Activated CD4-positive, alpha-beta T cell treated with anti-CD3 and anti-CD28 coated beads, Interleukin-2, Interleukin-6, amounts not matched to agents 100 ng/mL and 50 ng/mL, durations not matched to agents 16 hours and 8 hours (primary cell): Measurements from ENCODE around the gene MMP23B.
"Not testable (repeated sequence)": the region's sequence is repeated elsewhere in the genome, so short reads cannot be mapped to it uniquely, and the experiment has no call there.

Source experiments
- DNase-seq: peaks from one replicate; pipeline ENCODE4 v3.0.0-alpha.2; 2020

Gene MMP23B

GRCh38 chr1:1621173-1622009 lies 10.6 kb upstream of the MMP23B start:
- DNase-seq: no peak

GRCh38 chr1:1622010-1622787 lies 9.8 kb upstream of the MMP23B start:
- no peak for DNase-seq

GRCh38 chr1:1622788-1623094 lies 9.2 kb upstream of the MMP23B start:
- no peak for DNase-seq

- DNase-seq: no peak
These were observed 8.8 kb upstream of the MMP23B start for GRCh38 chr1:1623181-1623630.

- DNase-seq: no peak
These were observed 8.1 kb upstream of the MMP23B start for GRCh38 chr1:1623631-1624442.

GRCh38 chr1:1624443-1625403 lies 7.2 kb upstream of the MMP23B start:
- no peak for DNase-seq

GRCh38 chr1:1625404-1625775 lies 6.6 kb upstream of the MMP23B start:
- DNase-seq: no peak

GRCh38 chr1:1625824-1626206 lies 6.2 kb upstream of the MMP23B start:
- DNase-seq: no peak

GRCh38 chr1:1626207-1627141 lies 5.5 kb upstream of the MMP23B start:
- no peak for DNase-seq

- DNase-seq: no peak
These were observed 4.6 kb upstream of the MMP23B start for GRCh38 chr1:1627261-1627828.

GRCh38 chr1:1627829-1628753 lies 3.9 kb upstream of the MMP23B start:
- DNase-seq: no peak

GRCh38 chr1:1628754-1629429 lies 3.1 kb upstream of the MMP23B start:
- peak; percentile 50 for DNase-seq

- DNase-seq: peak; percentile 64
These were observed 2.4 kb upstream of the MMP23B start for GRCh38 chr1:1629430-1630190.

GRCh38 chr1:1630191-1630964 lies 1.6 kb upstream of the MMP23B start:
- DNase-seq: peak; percentile 94

GRCh38 chr1:1630965-1631781 lies 800 bp upstream of the MMP23B start:
- no peak for DNase-seq

GRCh38 chr1:1633409-1633808 lies 1.4 kb downstream of the MMP23B start:
- DNase-seq: not testable (repeated sequence)
